K562 (cell line): Measurements from ENCODE around the gene CEP43. TPM values are rescaled to one million over a fixed set of nuclear protein-coding genes. Genes with fewer than 3 reads are reported as not detected.
A peak's percentile ranks its signal among the peaks of the same experiment; 100 is the strongest.

ENCODE experiments used
- ATAC-seq: fragments of 200-7000 bp; cut with Tn5 transposase; 3 replicates; pipeline ENCODE4 v1.9.1; 2020; ENCODE audit warnings: moderate library complexity
- BruUV-seq: library from RNA; stranded (reverse); fragments of 400-500 nt; replicated peaks from 2 replicates; lab custom pipeline; 2021; lab: Mats Ljungman, UMichigan
- CTCF ChIA-PET: fragments of 300-600 bp; formaldehyde crosslinking; extraction: SDS; loops from one replicate; lab custom pipeline; 2021; ENCODE audit warnings: low intra/inter-chr PET ratio; lab: Yijun Ruan, JAX
- POLR2A ChIA-PET: fragments of 300-600, 350-650 bp; sonication (Branson Sonifier 250); formaldehyde crosslinking; extraction: SDS; loops from one replicate; lab custom pipeline; 2021; ENCODE audit warnings: antibody characterized with exemption, inconsistent platforms; lab: Yijun Ruan, JAX
- DNase-seq, 4 experiments: peaks; one replicate each; pipeline versions ENCODE4 v3.0.0 to v3.0.0-alpha.2; 2011 to 2018; ENCODE audit warnings: low spot score in 3 of 4, mixed read lengths in 3 of 4; ENCODE audit errors: extremely low read depth in 1 of 4
- FAIRE-seq: peaks from 2 replicates; lab custom pipeline; 2011; peaks lifted over from hg19 to GRCh38; lab: Jason Lieb, UNC
- H2AFZ ChIP-seq: 2 replicates; pipeline ENCODE4 v1.6.0; 2011; ENCODE audit warnings: low read depth, low read length, control low read depth, inconsistent platforms
- H3K27ac ChIP-seq: fragments of 200-600 bp; 3 replicates; pipeline ENCODE4 v1.8.0; 2011; ENCODE audit warnings: low read depth, mild to moderate bottlenecking, control low read depth, inconsistent platforms, low read length, moderate library complexity, mixed read lengths; ENCODE audit errors: extremely low read depth
- H3K27me3 ChIP-seq, 2 experiments: fragments of 300-600 bp in 1 of 2; 2 replicates in 1 of 2; 3 replicates in 1 of 2; pipeline versions ENCODE4 v1.6.0 to v1.8.0; 2011; ENCODE audit warnings: inconsistent platforms in 2 of 2, low read length in 2 of 2, mild to moderate bottlenecking in 1 of 2, mixed read lengths in 1 of 2, moderate library complexity in 1 of 2; ENCODE audit not compliant: control insufficient read depth in 2 of 2, insufficient read depth in 2 of 2
- H3K36me3 ChIP-seq: fragments of 300-600 bp; 3 replicates; pipeline ENCODE4 v1.8.0; 2011; ENCODE audit warnings: mild to moderate bottlenecking, low read length, inconsistent platforms; ENCODE audit not compliant: control insufficient read depth, insufficient read depth
- H3K4me1 ChIP-seq, 2 experiments: fragments of 200-600 bp in 1 of 2; replicated peaks in 1 of 2; 2 replicates in 1 of 2; 3 replicates in 1 of 2; pipeline versions ENCODE4 v1.5.1 to v1.8.0; 2011; ENCODE audit warnings: inconsistent platforms in 2 of 2, low read length in 2 of 2, mild to moderate bottlenecking in 1 of 2, mixed read lengths in 1 of 2, moderate library complexity in 1 of 2; ENCODE audit not compliant: control insufficient read depth in 2 of 2, insufficient read depth in 2 of 2
- H3K4me2 ChIP-seq: 2 replicates; pipeline ENCODE4 v1.6.1; 2011; ENCODE audit warnings: low read length, control low read depth, inconsistent platforms, mixed read lengths; ENCODE audit not compliant: insufficient read depth
- H3K4me3 ChIP-seq: fragments of 200-600 bp; sonication (generic), shearing (Covaris generic); 2 replicates; pipeline ENCODE4 v1.5.1; 2016; ENCODE audit warnings: control low read depth, inconsistent platforms
- H3K79me2 ChIP-seq: fragments of 200-600 bp; 3 replicates; pipeline ENCODE4 v1.8.0; 2011; ENCODE audit warnings: low read length, inconsistent platforms; ENCODE audit not compliant: control insufficient read depth, insufficient read depth
- H3K9ac ChIP-seq, 2 experiments: 2 replicates each; pipeline versions ENCODE4 v1.6.0 to v1.6.1; 2011; ENCODE audit warnings: low read depth in 2 of 2, low read length in 2 of 2, control low read depth in 1 of 2, inconsistent platforms in 1 of 2, mild to moderate bottlenecking in 1 of 2, mixed read lengths in 1 of 2; ENCODE audit not compliant: insufficient read depth in 1 of 2
- H3K9me1 ChIP-seq: one replicate; pipeline ENCODE4 v1.6.0; 2011; ENCODE audit warnings: inconsistent platforms, mild to moderate bottlenecking, low read length, moderate library complexity; ENCODE audit not compliant: control insufficient read depth, insufficient read depth
- H3K9me3 ChIP-seq: replicated peaks from 2 replicates; pipeline ENCODE4 v1.5.1; 2011; ENCODE audit warnings: low read depth, low read length, inconsistent platforms; ENCODE audit not compliant: control insufficient read depth, insufficient read depth
- H4K20me1 ChIP-seq: replicated peaks from 2 replicates; pipeline ENCODE4 v1.6.1; 2011; ENCODE audit warnings: low read length, inconsistent platforms, mixed read lengths; ENCODE audit not compliant: control insufficient read depth, insufficient read depth
- CGGBP1 ChIP-seq: fragments of 250-450 bp; sonication (Bioruptor Pico); IDR thresholded peaks from 2 replicates; pipeline ENCODE4 v1.9.0; 2021; ENCODE audit warnings: mild to moderate bottlenecking
- E2F6 ChIP-seq, 2 experiments: IDR thresholded peaks; 2 replicates each; pipeline ENCODE4 v1.6.1; 2011; ENCODE audit warnings: borderline replicate concordance in 1 of 2, control low read depth in 1 of 2, low read depth in 1 of 2, low read length in 1 of 2, mild to moderate bottlenecking in 1 of 2, mixed read lengths in 1 of 2, moderate library complexity in 1 of 2; ENCODE audit not compliant: insufficient read depth in 1 of 2, insufficient read length in 1 of 2, poor library complexity in 1 of 2, severe bottlenecking in 1 of 2; ENCODE audit errors: extremely low read depth in 1 of 2
- EP400 ChIP-seq: fragments of 450-650 bp; IDR thresholded peaks from 2 replicates; pipeline ENCODE4 v1.6.1; 2017; ENCODE audit warnings: antibody characterized with exemption, mild to moderate bottlenecking, moderate library complexity
- FOXA3 ChIP-seq, 2 experiments: fragments of 450-650 bp in 1 of 2; sonication (generic) in 1 of 2; formaldehyde crosslinking; IDR thresholded peaks in 1 of 2; conservative IDR thresholded peaks in 1 of 2; 2 replicates each; pipeline versions ENCODE4 v1.4.0 to v1.8.0; 2020 to 2022; ENCODE audit warnings: mild to moderate bottlenecking in 2 of 2, missing genetic modification reagents in 1 of 2
- MITF ChIP-seq: IDR thresholded peaks from 2 replicates; pipeline ENCODE4 v1.6.1; 2014; ENCODE audit warnings: antibody characterized with exemption
- NR2F6 ChIP-seq: fragments of 450-650 bp; formaldehyde crosslinking; IDR thresholded peaks from 2 replicates; pipeline ENCODE4 v1.4.0; 2020; ENCODE audit warnings: mild to moderate bottlenecking
- NR3C1 ChIP-seq: sonication (generic); formaldehyde crosslinking; IDR thresholded peaks from 2 replicates; pipeline ENCODE4 v1.8.1; 2022; ENCODE audit warnings: missing genetic modification reagents
- RBM22 ChIP-seq: fragments of 200-400 bp; formaldehyde crosslinking; IDR thresholded peaks from 2 replicates; pipeline ENCODE4 v1.6.1; 2018; ENCODE audit warnings: low read length, low read depth; ENCODE audit not compliant: poor library complexity, severe bottlenecking
- SIN3A ChIP-seq, 2 experiments: fragments of 150-350 bp in 1 of 2; IDR thresholded peaks; 2 replicates each; pipeline ENCODE4 v1.6.1; 2011 to 2016; ENCODE audit warnings: borderline replicate concordance in 2 of 2, low read depth in 2 of 2, low read length in 2 of 2, mild to moderate bottlenecking in 2 of 2, moderate library complexity in 2 of 2; ENCODE audit not compliant: control insufficient read depth in 1 of 2
- WHSC1 ChIP-seq: IDR thresholded peaks from one replicate; pipeline ENCODE4 v1.6.1; 2012; ENCODE audit warnings: low read length, control low read depth, inconsistent platforms
- WGBS: fragments of 100-300 bp; shearing (Covaris generic); methylation state at CpG from one replicate; pipeline ENCODE4 v1.1.6; 2016; ENCODE audit warnings: low coverage, mixed read lengths; ENCODE audit not compliant: insufficient coverage; ENCODE audit errors: missing lambda C conversion rate; 5-methylcytosine and 5-hydroxymethylcytosine counted together
- in situ Hi-C: fragments of 300-500 bp; cut with MboI; formaldehyde crosslinking; loops from 4 replicates; pipeline ENCODE4 v1.15.0; 2018; ENCODE audit warnings: inconsistent platforms, mixed read lengths
- intact Hi-C: fragments of 100-400 bp; cut with micrococcal nuclease; formaldehyde crosslinking; loops from 2 replicates; pipeline ENCODE4 v1.14.2; 2022
- polyA plus RNA-seq, 8 experiments: library from polyadenylated mRNA; depleted of rRNA in 4 of 8; stranded (reverse) in 5 of 8; unstranded in 3 of 8; fragments of >200 nt; fragmentation: Nextera tagmentation in 2 of 8; fragmentation: Illumina TruSeq in 1 of 8; extraction: Ambion mirVana in 2 of 8; extraction: Trizol in 1 of 8; gene quantifications; 2 replicates each; pipeline versions ENCODE4 v1.2.1 to v1.2.3, GENCODE V29; 2011 to 2014; ENCODE audit warnings: inconsistent platforms in 1 of 8, missing spikeins in 1 of 8
- total RNA-seq, 7 experiments: library from RNA; depleted of rRNA in 6 of 7; stranded (reverse); fragments of >200 nt in 6 of 7; fragmentation: Illumina TruSeq in 2 of 7; extraction: Trizol in 2 of 7; gene quantifications; 2 replicates each; pipeline versions ENCODE4 v1.2.1 to v1.2.3, GENCODE V29; 2011 to 2021; ENCODE audit warnings: low replicate concordance in 1 of 7

CEP43 gene
- total and polyA plus RNA-seq, 9 of the 15 experiments (the other 6 are each of a cell fraction or from before 2014, with no cell fraction given) = 15.2 to 55.7 (median 47.4) TPM

GRCh38 chr6:166997348-166997747 is 1.8 kb upstream of the CEP43 start:
- CTCF ChIA-PET = no interaction called here

GRCh38 chr6:166997768-166998255 is 1.4 kb upstream of the CEP43 start:
- Histone ChIP-seq H3K9me1 (no peaks in the 10 kb centered on the region), H4K20me1 (peaks cover 6% of the 10 kb centered on the region), H3K9ac (peak overlapping the region; percentile 82 to 96), H3K4me3 (peak overlapping the region; percentile 95), H3K9me3 (no peaks in the 10 kb centered on the region), H3K27me3 (no peaks in the 10 kb centered on the region), H2AFZ (peak overlapping the region; percentile 81), H3K4me1 (peaks cover 20 to 30% of the 10 kb centered on the region in 2 experiments; a peak in 4 of 5 replicates), H3K79me2 (peaks cover 93% of the 10 kb centered on the region), H3K4me2 (peak overlapping the region; percentile 85), H3K36me3 (peaks cover 65% of the 10 kb centered on the region), H3K27ac (peak overlapping the region; percentile 87; the same call in 2 of the 3 replicates)
- BruUV-seq = no TSS peak
- POLR2A ChIA-PET = interaction anchor here (1.0 to 2.5 kb wide), 3 partner anchors 9 to 17 kb away, joined by 3 to 8 read pairs (median 8); no protein-coding TSS in a partner anchor
- FAIRE-seq = peak; percentile 68
- in situ Hi-C loops (no loop called here), intact Hi-C loops (loop anchor here (2.0 to 5.0 kb wide), 3 partner anchors 41 to 144 kb away; partner anchors contain the start of gene RNASET2)
- CTCF ChIA-PET = no interaction called here
- peak; percentile 63 to 86 (median 64) for DNase-seq
- WGBS = 5% methylated on average over 25 of the region's 38 CpGs
- peak; percentile 67 for ATAC-seq
- TF ChIP-seq E2F6 (IDR thresholded peaks at IDR 0.05; ENCODE audit: borderline replicate concordance in 1 of 2, extremely low read depth in 1 of 2, insufficient read depth in 1 of 2, insufficient read length in 1 of 2, low read depth in 1 of 2, low read length in 1 of 2, poor library complexity in 1 of 2, severe bottlenecking in 1 of 2) = peak; percentile 34 to 85
- TF ChIP-seq RBM22 = no peak
- TF ChIP-seq MITF = no peak
- 0 out of 4 replicates have a peak, but pooled peaks of 1 of the 2 experiments have one; percentile 13 for TF ChIP-seq FOXA3 (CRISPR knock-in tag; conservative IDR thresholded peaks at IDR 0.05 in 1 of 2, IDR thresholded peaks at IDR 0.05 in 1 of 2)
- peak; percentile 12; the same call in 1 of the 2 replicates for TF ChIP-seq EP400
- TF ChIP-seq SIN3A (IDR thresholded peaks at IDR 0.05; ENCODE audit: borderline replicate concordance in 2 of 2, control insufficient read depth in 1 of 2, low read depth in 2 of 2, low read length in 2 of 2) = peak; percentile 62 to 78; a peak in 1 of 4 replicates
- TF ChIP-seq NR3C1 = no peak

More at GRCh38 chr6:166997348-166997747, 1.8 kb upstream of the CEP43 start:
- Histone ChIP-seq H3K4me3 (peak overlapping the region; percentile 95), H3K27ac (peak overlapping the region; percentile 87; the same call in 1 of the 3 replicates)
- POLR2A ChIA-PET = interaction anchor here (0.6 to 1.0 kb wide), 2 partner anchors 9 to 163 kb away, joined by 3 to 8 read pairs; no protein-coding TSS in a partner anchor
- TF ChIP-seq NR2F6 (no peak), WHSC1 (peak; percentile 22), CGGBP1 (CRISPR knock-in tag) (no peak)
- TF ChIP-seq, all 486 proteins: peak for 1
- in situ Hi-C loops (no loop called here), intact Hi-C loops (loop anchor here (5.0 kb wide), 2 partner anchors 45 to 145 kb away; no protein-coding TSS in a partner anchor)
- no peaks in the 10 kb centered on the region for H3K27me3 ChIP-seq
- no peaks in the 10 kb centered on the region for H3K9me3 ChIP-seq
- no peaks in the 10 kb centered on the region for H3K9me1 ChIP-seq
- DNase-seq (no peak), ATAC-seq (no peak), FAIRE-seq (no peak)
- H2AFZ ChIP-seq = peak overlapping the region; percentile 81; the same call in 1 of the 2 replicates
- H3K4me2 ChIP-seq = peak overlapping the region; percentile 85
- BruUV-seq = no TSS peak
- peaks cover 93% of the 10 kb centered on the region for H3K79me2 ChIP-seq
- 63% methylated on average over 3 of the region's 3 CpGs for WGBS
- peak overlapping the region; percentile 82 to 96 for H3K9ac ChIP-seq
- H4K20me1 ChIP-seq = peaks cover 6% of the 10 kb centered on the region
- peaks cover 65% of the 10 kb centered on the region for H3K36me3 ChIP-seq
- H3K4me1 ChIP-seq = peaks cover 20 to 27% of the 10 kb centered on the region in 2 experiments; a peak in 4 of 5 replicates
